SU-DHL-6 (cell line): ENCODE results near the gene MED31.

Experiments used
- H2AFZ ChIP-seq: fragments of 200-600 bp; sonication (generic); 2 replicates; pipeline ENCODE4 v1.6.1; 2014; ENCODE audit warnings: low read depth, mild to moderate bottlenecking, moderate library complexity, mixed read lengths, antibody characterized with exemption, low read length; ENCODE audit not compliant: severe bottlenecking
- H3F3A ChIP-seq: fragments of 200-600 bp; shearing (Covaris generic); 2 replicates; pipeline ENCODE4 v1.6.0; 2016; ENCODE audit warnings: antibody characterized with exemption, mild to moderate bottlenecking; ENCODE audit not compliant: insufficient read depth
- H3K27ac ChIP-seq: fragments of 200-600 bp; sonication (generic); 2 replicates; pipeline ENCODE4 v1.5.1; 2016; ENCODE audit warnings: low read depth, mild to moderate bottlenecking, low read length, moderate library complexity, mixed read lengths
- H3K27me3 ChIP-seq: fragments of 200-600 bp; sonication (generic), shearing (Covaris generic); 2 replicates; pipeline ENCODE4 v1.6.0; 2014; ENCODE audit warnings: mild to moderate bottlenecking, low read length
- H3K36me3 ChIP-seq: fragments of 200-600 bp; sonication (generic); 2 replicates; pipeline ENCODE4 v1.6.1; 2014; ENCODE audit warnings: mild to moderate bottlenecking, low read length, mixed read lengths
- H3K4me2 ChIP-seq: fragments of 300-600, 200-600 bp; shearing (Covaris generic), sonication (generic); 2 replicates; pipeline ENCODE4 v1.6.0; 2014; ENCODE audit warnings: low read length, low read depth, mild to moderate bottlenecking; ENCODE audit not compliant: poor library complexity, severe bottlenecking
- H3K4me3 ChIP-seq: fragments of 200-600 bp; sonication (generic); 2 replicates; pipeline ENCODE4 v1.5.1; 2014; ENCODE audit warnings: antibody characterized with exemption, low read length, mild to moderate bottlenecking, mixed read lengths; ENCODE audit not compliant: insufficient read depth, poor library complexity, severe bottlenecking
- H3K79me2 ChIP-seq: fragments of 200-600 bp; sonication (generic); 2 replicates; pipeline ENCODE4 v1.6.1; 2014; ENCODE audit warnings: mild to moderate bottlenecking, low read length, moderate library complexity; ENCODE audit not compliant: insufficient read depth
- H3K9ac ChIP-seq: fragments of 200-600 bp; sonication (generic); 2 replicates; pipeline ENCODE4 v1.7.0; 2014; ENCODE audit warnings: mild to moderate bottlenecking, low read length
- H3K9me2 ChIP-seq: fragments of 200-600 bp; sonication (generic); replicated peaks from 2 replicates; pipeline ENCODE4 v1.6.1; 2014; ENCODE audit warnings: low read length; ENCODE audit not compliant: insufficient read depth
- H3K9me3 ChIP-seq: fragments of 200-600 bp; sonication (generic); 2 replicates; pipeline ENCODE4 v1.6.1; 2014; ENCODE audit warnings: low read length, mixed read lengths; ENCODE audit not compliant: insufficient read depth
- H4K20me1 ChIP-seq: fragments of 200-600 bp; sonication (generic); 2 replicates; pipeline ENCODE4 v1.6.1; 2014; ENCODE audit warnings: low read depth, mild to moderate bottlenecking, antibody characterized with exemption, low read length, moderate library complexity, mixed read lengths
- CTCF ChIP-seq: fragments of 200-600 bp; sonication (generic); IDR thresholded peaks from one replicate; pipeline ENCODE4 v1.5.1; 2017; ENCODE audit warnings: antibody characterized with exemption, mild to moderate bottlenecking, low read length, moderate library complexity; ENCODE audit not compliant: insufficient read depth, poor library complexity, severe bottlenecking
- EZH2phosphoT487 ChIP-seq: fragments of 200-600 bp; sonication (generic), shearing (Covaris generic); conservative IDR thresholded peaks from 2 replicates; pipeline ENCODE4 v1.6.1; 2018; ENCODE audit warnings: mild to moderate bottlenecking, antibody characterized with exemption, low read length, moderate library complexity, mixed read lengths

Gene MED31

DNA sequence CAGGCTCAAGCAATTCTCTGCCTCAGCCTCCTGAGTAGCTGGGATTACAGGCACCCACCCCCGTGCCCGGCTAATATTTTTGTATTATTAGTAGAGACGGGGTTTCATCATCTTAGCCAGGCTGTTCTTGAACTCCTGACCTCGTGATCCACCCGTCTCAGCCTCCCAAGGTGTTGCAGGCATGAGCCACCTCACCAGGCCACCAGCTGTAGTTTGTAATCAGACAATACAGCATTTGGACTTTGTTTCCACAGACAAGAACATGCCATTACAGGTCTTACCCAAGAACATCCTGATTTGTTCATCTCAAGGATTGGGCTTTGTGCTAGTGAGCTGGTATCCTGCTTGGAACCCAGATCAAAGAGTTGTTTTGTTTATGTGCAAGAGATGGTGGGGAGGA, 30.3 kb upstream of the MED31 start:
- Histone ChIP-seq H3K36me3 (no peaks in the 10 kb centered on the region), H3F3A (no peaks in the 10 kb centered on the region), H4K20me1 (no peaks in the 10 kb centered on the region), H3K9me2 (no peaks in the 10 kb centered on the region), H3K9me3 (no peaks in the 10 kb centered on the region), H2AFZ (no peak overlapping the region), H3K27ac (no peak overlapping the region), H3K27me3 (no peaks in the 10 kb centered on the region), H3K4me2 (no peak overlapping the region), H3K79me2 (no peaks in the 10 kb centered on the region), H3K4me3 (no peak overlapping the region), H3K9ac (no peak overlapping the region)
- TF ChIP-seq CTCF = no peak
- TF ChIP-seq EZH2phosphoT487 = no peak

DNA sequence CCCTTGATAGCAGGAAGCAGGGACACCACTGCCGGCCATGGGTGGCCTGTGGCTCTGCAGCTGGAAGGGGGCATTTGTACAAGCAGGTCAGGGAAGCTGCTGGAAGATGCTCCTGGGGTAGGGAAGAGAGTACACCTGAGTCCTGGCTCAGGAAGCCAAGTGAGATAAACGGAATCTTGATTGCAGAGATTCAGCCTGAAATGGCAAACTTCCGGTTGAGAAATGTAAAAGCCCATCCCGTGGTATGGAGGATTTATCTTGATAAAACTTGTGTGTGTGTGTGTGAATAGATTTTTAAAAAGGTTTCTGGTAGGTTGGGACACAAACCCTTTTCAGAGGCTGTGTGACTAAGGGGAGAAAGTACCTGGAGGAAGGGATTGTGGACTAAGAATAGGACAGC, 29.8 kb upstream of the MED31 start:
- Histone ChIP-seq H3K9ac (no peak overlapping the region), H2AFZ (no peak overlapping the region), H4K20me1 (no peaks in the 10 kb centered on the region), H3K4me3 (no peak overlapping the region), H3K27ac (no peak overlapping the region), H3K79me2 (no peaks in the 10 kb centered on the region), H3K4me2 (no peak overlapping the region), H3F3A (no peaks in the 10 kb centered on the region), H3K36me3 (no peaks in the 10 kb centered on the region), H3K9me3 (no peaks in the 10 kb centered on the region), H3K9me2 (no peaks in the 10 kb centered on the region), H3K27me3 (no peaks in the 10 kb centered on the region)
- TF ChIP-seq EZH2phosphoT487 = no peak
- TF ChIP-seq CTCF = no peak

- H3K79me2 ChIP-seq = no peaks in the 10 kb centered on the region
- TF ChIP-seq CTCF = no peak
- no peak overlapping the region for H3K4me3 ChIP-seq
- H3K9me2 ChIP-seq = no peaks in the 10 kb centered on the region
- H3K36me3 ChIP-seq = no peaks in the 10 kb centered on the region
- H3K9me3 ChIP-seq = no peaks in the 10 kb centered on the region
- H4K20me1 ChIP-seq = no peaks in the 10 kb centered on the region
- H2AFZ ChIP-seq = no peak overlapping the region
- H3K27ac ChIP-seq = no peak overlapping the region
- no peak overlapping the region for H3K9ac ChIP-seq
- H3F3A ChIP-seq = no peaks in the 10 kb centered on the region
- H3K4me2 ChIP-seq = no peak overlapping the region
- H3K27me3 ChIP-seq = no peaks in the 10 kb centered on the region
These were observed 27.8 kb upstream of the MED31 start for GRCh38 chr17:6679241-6679640.

GRCh38 chr17:6677946-6678345, 26.5 kb upstream of the MED31 start:
- Histone ChIP-seq H3K27ac (no peak overlapping the region), H3K9ac (no peak overlapping the region), H2AFZ (no peak overlapping the region), H3K4me3 (no peak overlapping the region), H3F3A (no peaks in the 10 kb centered on the region), H3K4me2 (no peak overlapping the region), H4K20me1 (no peaks in the 10 kb centered on the region), H3K27me3 (no peaks in the 10 kb centered on the region), H3K79me2 (no peaks in the 10 kb centered on the region), H3K9me3 (no peaks in the 10 kb centered on the region), H3K9me2 (no peaks in the 10 kb centered on the region), H3K36me3 (no peaks in the 10 kb centered on the region)
- TF ChIP-seq CTCF = no peak
- no peak for TF ChIP-seq EZH2phosphoT487
